HepG2 (cell line): ENCODE data around the gene PDPK1. TPM values are rescaled to one million over a fixed set of nuclear protein-coding genes. Genes with fewer than 3 reads are reported as not detected.

ENCODE experiments used
- CERS6 ChIP-seq: sonication (generic); formaldehyde crosslinking; IDR thresholded peaks from 2 replicates; pipeline ENCODE4 v1.5.0; 2020; ENCODE audit warnings: missing genetic modification reagents
- DDIT3 ChIP-seq: sonication (generic); formaldehyde crosslinking; IDR thresholded peaks from 2 replicates; pipeline ENCODE4 v1.4.0; 2020; ENCODE audit warnings: mild to moderate bottlenecking, missing genetic modification reagents
- GPBP1L1 ChIP-seq: sonication (generic); formaldehyde crosslinking; IDR thresholded peaks from 2 replicates; pipeline ENCODE4 v1.5.0; 2020; ENCODE audit warnings: mild to moderate bottlenecking, missing genetic modification reagents
- KLF16 ChIP-seq, 2 experiments: sonication (generic) in 1 of 2; formaldehyde crosslinking in 1 of 2; IDR thresholded peaks; 2 replicates each; pipeline versions ENCODE4 v1.6.1 to v1.8.0; 2016 to 2023; ENCODE audit warnings: missing genetic modification reagents in 2 of 2, missing compliant biosample characterization in 1 of 2
- PCBP2 ChIP-seq: fragments of 200-400 bp; formaldehyde crosslinking; optimal IDR thresholded peaks from 2 replicates; pipeline ENCODE3; 2018; ENCODE audit warnings: low read length, low read depth; ENCODE audit not compliant: poor library complexity, severe bottlenecking
- REXO4 ChIP-seq: sonication (generic); formaldehyde crosslinking; IDR thresholded peaks from 2 replicates; pipeline ENCODE4 v1.8.0; 2022; ENCODE audit warnings: missing genetic modification reagents, mild to moderate bottlenecking, borderline replicate concordance
- RFX1 ChIP-seq: fragments of 450-650 bp; IDR thresholded peaks from 2 replicates; pipeline ENCODE4 v1.6.1; 2017
- SKI ChIP-seq: fragments of 450-650 bp; IDR thresholded peaks from one replicate; pipeline ENCODE4 v1.6.1; 2018; ENCODE audit warnings: mild to moderate bottlenecking; ENCODE audit not compliant: partially characterized antibody
- ZBTB40 ChIP-seq, 2 experiments: fragments of 450-650 bp in 1 of 2; sonication (generic) in 1 of 2; formaldehyde crosslinking in 1 of 2; IDR thresholded peaks; 2 replicates each; pipeline versions ENCODE4 v1.6.1 to v1.8.0; 2016 to 2022; ENCODE audit warnings: antibody characterized with exemption in 1 of 2, mild to moderate bottlenecking in 1 of 2, missing genetic modification reagents in 1 of 2
- ZNF224 ChIP-seq: sonication (generic); formaldehyde crosslinking; IDR thresholded peaks from 2 replicates; pipeline ENCODE4 v1.5.0; 2020; ENCODE audit warnings: mild to moderate bottlenecking, missing genetic modification reagents
- ZNF251 ChIP-seq: sonication (generic); formaldehyde crosslinking; IDR thresholded peaks from 2 replicates; pipeline ENCODE4 v1.9.0; 2021; ENCODE audit warnings: mild to moderate bottlenecking, missing genetic modification reagents
- ZNF441 ChIP-seq: sonication (generic); formaldehyde crosslinking; IDR thresholded peaks from 2 replicates; pipeline ENCODE4 v1.7.0; 2021; ENCODE audit warnings: missing genetic modification reagents, borderline replicate concordance
- ZNF782 ChIP-seq: sonication (generic); formaldehyde crosslinking; IDR thresholded peaks from 2 replicates; pipeline ENCODE4 v1.4.0; 2020; ENCODE audit warnings: missing genetic modification reagents, mild to moderate bottlenecking, borderline replicate concordance
- ZNF790 ChIP-seq: sonication (generic); formaldehyde crosslinking; IDR thresholded peaks from 2 replicates; pipeline ENCODE4 v1.8.0; 2022; ENCODE audit warnings: missing genetic modification reagents, mild to moderate bottlenecking, borderline replicate concordance
- ZNF879 ChIP-seq: sonication (generic); formaldehyde crosslinking; IDR thresholded peaks from 2 replicates; pipeline ENCODE4 v1.8.1; 2023; ENCODE audit warnings: missing genetic modification reagents
- polyA plus RNA-seq, 8 experiments: library from polyadenylated mRNA; depleted of rRNA in 3 of 8; stranded (reverse) in 7 of 8; unstranded in 1 of 8; fragments of >200 nt; fragmentation: Illumina TruSeq in 4 of 8; extraction: Trizol in 4 of 8; gene quantifications; 2 replicates each; pipeline versions ENCODE4 v1.2.1 to v1.2.3, GENCODE V29; 2011 to 2016; ENCODE audit warnings: low read depth in 4 of 8, missing spikeins in 1 of 8, mixed read lengths in 1 of 8; ENCODE audit not compliant: insufficient read depth in 1 of 8
- total RNA-seq, 5 experiments: library from RNA; depleted of rRNA; stranded (reverse); fragments of >200 nt; fragmentation: Illumina TruSeq; extraction: Trizol; gene quantifications; 2 replicates each; pipeline ENCODE4 v1.2.3, GENCODE V29; 2016; ENCODE audit warnings: low read depth in 1 of 5

PDPK1 gene
- total and polyA plus RNA-seq, 2 of the 13 experiments (the other 11 are each of a cell fraction or from before 2014, with no cell fraction given), result 59.6 to 129 TPM

GRCh38 chr16:2531696-2532493 is 5.9 kb upstream of the PDPK1 start (continued):
- TF ChIP-seq ZBTB40 (IDR thresholded peaks at IDR 0.05), result no peak
- no peak for TF ChIP-seq ZBTB40 (CRISPR knock-in tag; IDR thresholded peaks at IDR 0.05)
- no peak; the same call in 1 of the 2 replicates for TF ChIP-seq ZNF224
- TF ChIP-seq SKI, result no peak
- peak in 1 of 2 experiments; percentile 59; a peak in 1 of 4 replicates for TF ChIP-seq KLF16 (CRISPR knock-in tag; IDR thresholded peaks at IDR 0.05)
- peak; percentile 55; the same call in 1 of the 2 replicates for TF ChIP-seq ZNF782
- TF ChIP-seq ZNF879 (CRISPR knock-in tag), result 0 out of 2 replicates have a peak, but pooled peaks have one; percentile 35
- TF ChIP-seq ZNF251 (CRISPR knock-in tag), result no peak
- TF ChIP-seq CERS6 (CRISPR knock-in tag), result 0 out of 2 replicates have a peak, but pooled peaks have one; percentile 66
- TF ChIP-seq REXO4 (CRISPR knock-in tag), result no peak
- TF ChIP-seq DDIT3, result no peak
- TF ChIP-seq PCBP2, result no peak
- TF ChIP-seq ZNF441, result peak; percentile 47; the same call in 1 of the 2 replicates
- no peak for TF ChIP-seq RFX1
- TF ChIP-seq GPBP1L1 (CRISPR knock-in tag), result no peak
- peak; percentile 75; the same call in 1 of the 2 replicates for TF ChIP-seq ZNF790 (CRISPR knock-in tag)
